ENCODE data around the gene ZC3H7A.

ZC3H7A gene

DNA sequence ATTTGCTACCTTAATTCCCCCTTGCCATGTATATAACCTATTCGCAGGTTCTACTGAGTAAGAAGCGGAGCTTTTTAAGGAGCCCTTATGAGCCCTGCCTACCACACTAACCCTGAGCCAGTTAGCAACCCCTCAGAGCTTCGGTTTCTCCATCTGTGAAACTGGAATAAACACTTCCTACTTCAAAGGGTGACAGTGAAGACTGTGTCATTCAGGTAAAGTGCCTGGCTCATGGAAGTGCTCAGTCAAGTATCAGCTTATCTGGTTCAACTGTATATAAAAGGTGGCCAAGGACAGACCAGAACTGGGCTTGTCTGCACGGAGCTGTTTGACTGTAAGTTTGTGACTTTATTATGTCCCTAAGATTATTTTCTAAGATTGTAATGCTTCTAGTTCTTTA lies 85.4 kb downstream of the ZC3H7A start:
- Histone ChIP-seq H3K27ac (ENCODE audit: low read depth, low read length) (no peak overlapping the region), H3K27me3 (ENCODE audit: control insufficient read depth in 1 of 2, insufficient read depth in 2 of 2, low read length in 2 of 2) (no peaks in the 10 kb centered on the region), H3K4me3 (ENCODE audit: low read depth in 1 of 2, low read length in 2 of 2) (no peak overlapping the region), H3K9me3 (ENCODE audit: low read length) (no peaks in the 10 kb centered on the region), H3K36me3 (ENCODE audit: insufficient read depth, low read length) (peaks cover 25% of the 10 kb centered on the region), H3K9ac (ENCODE audit: low read length) (no peak overlapping the region), H3K4me1 (ENCODE audit: insufficient read depth, low read length) (peaks cover 19% of the 10 kb centered on the region)

DNA sequence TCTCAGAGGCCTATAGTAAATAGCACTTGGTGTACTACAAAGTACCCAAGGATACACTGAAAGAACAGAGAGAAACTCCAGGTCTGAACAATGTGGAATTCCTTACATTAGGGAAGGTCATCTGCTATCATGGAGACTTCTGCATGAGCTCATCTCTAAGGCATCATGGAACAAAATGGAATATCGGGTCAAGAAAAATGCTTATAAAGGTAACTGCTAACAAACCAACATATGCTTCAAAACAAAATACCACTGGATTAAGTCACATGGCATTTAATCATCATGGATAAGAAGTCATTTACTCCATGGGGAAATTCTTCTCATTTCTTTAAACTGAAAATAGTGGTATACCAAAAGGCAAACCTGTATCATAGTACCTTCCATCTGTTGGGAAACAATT lies 88.6 kb downstream of the ZC3H7A start:
- no peaks in the 10 kb centered on the region for H3K27me3 ChIP-seq (ENCODE audit: control insufficient read depth in 1 of 2, insufficient read depth in 2 of 2, low read length in 2 of 2)
- H3K4me1 ChIP-seq (ENCODE audit: insufficient read depth, low read length) = peaks cover 13% of the 10 kb centered on the region
- H3K9me3 ChIP-seq (ENCODE audit: low read length) = no peaks in the 10 kb centered on the region
- H3K4me3 ChIP-seq (ENCODE audit: low read depth in 1 of 2, low read length in 2 of 2) = no peak overlapping the region
- H3K36me3 ChIP-seq (ENCODE audit: insufficient read depth, low read length) = peaks cover 19% of the 10 kb centered on the region
- H3K27ac ChIP-seq (ENCODE audit: low read depth, low read length) = no peak overlapping the region
- no peak overlapping the region for H3K9ac ChIP-seq (ENCODE audit: low read length)

DNA sequence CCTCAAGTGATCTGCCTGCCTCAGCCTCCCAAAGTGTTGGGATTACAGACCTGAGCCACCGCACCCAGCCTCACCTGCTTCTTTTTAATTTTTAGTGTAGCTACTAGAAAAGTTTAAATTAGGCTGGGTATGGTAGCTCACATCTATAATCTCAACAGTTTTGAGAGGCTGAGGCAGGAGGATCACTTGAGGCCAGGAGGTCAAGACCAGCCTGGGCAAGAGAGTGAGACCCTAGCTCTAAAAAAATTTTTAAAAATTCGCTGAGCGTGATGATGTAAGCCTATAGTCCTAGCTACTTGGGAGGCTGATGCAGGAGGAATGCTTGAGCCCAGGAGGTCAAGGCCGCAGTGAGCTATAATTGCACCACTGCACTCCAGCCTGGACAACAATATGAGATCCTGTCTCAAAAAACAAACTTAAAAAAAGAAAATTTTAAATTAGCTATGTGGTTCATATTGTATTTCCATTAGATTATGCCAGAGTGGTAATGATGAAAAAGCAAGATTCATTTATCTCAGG lies 89.3 kb downstream of the ZC3H7A start:
- Histone ChIP-seq H3K27ac (ENCODE audit: low read depth, low read length) (no peak overlapping the region), H3K9me3 (ENCODE audit: low read length) (no peaks in the 10 kb centered on the region), H3K36me3 (ENCODE audit: insufficient read depth, low read length) (peaks cover 18% of the 10 kb centered on the region), H3K27me3 (ENCODE audit: control insufficient read depth in 1 of 2, insufficient read depth in 2 of 2, low read length in 2 of 2) (no peaks in the 10 kb centered on the region), H3K4me1 (ENCODE audit: insufficient read depth, low read length) (peaks cover 13% of the 10 kb centered on the region), H3K9ac (ENCODE audit: low read length) (no peak overlapping the region), H3K4me3 (ENCODE audit: low read depth in 1 of 2, low read length in 2 of 2) (no peak overlapping the region)

DNA sequence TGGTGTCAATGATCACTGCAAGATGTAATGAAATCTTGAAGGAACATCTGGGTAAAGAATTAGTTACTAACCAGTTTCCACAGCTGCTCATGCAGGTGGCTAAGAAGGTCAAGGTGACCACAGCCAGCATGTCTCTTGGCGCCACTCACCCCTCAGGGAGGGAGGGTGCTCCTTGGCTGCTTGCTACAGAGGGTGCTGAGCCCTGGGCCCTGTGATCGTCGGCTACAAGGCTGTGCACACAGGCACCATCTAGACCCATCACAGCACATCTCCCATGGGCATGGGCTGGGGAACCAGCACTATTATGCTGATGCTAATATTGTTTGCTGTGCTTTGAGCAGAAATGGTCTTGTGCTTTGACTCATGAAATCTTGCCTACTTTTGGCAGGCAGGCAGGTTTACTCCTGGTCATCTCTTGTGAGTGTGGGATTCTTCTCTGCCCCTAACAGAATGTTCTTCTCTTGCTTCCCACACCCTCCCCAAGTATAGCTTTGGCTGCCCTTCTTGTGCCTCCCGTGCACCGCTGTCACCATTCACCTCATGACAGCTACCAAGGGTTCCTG lies 90.8 kb downstream of the ZC3H7A start:
- Histone ChIP-seq H3K9ac (ENCODE audit: low read length) (no peak overlapping the region), H3K4me1 (ENCODE audit: insufficient read depth, low read length) (peaks cover 13% of the 10 kb centered on the region), H3K27ac (ENCODE audit: low read depth, low read length) (no peak overlapping the region), H3K27me3 (ENCODE audit: control insufficient read depth in 1 of 2, insufficient read depth in 2 of 2, low read length in 2 of 2) (no peaks in the 10 kb centered on the region), H3K4me3 (ENCODE audit: low read depth in 1 of 2, low read length in 2 of 2) (no peak overlapping the region), H3K36me3 (ENCODE audit: insufficient read depth, low read length) (peaks cover 9% of the 10 kb centered on the region), H3K9me3 (ENCODE audit: low read length) (no peaks in the 10 kb centered on the region)

DNA sequence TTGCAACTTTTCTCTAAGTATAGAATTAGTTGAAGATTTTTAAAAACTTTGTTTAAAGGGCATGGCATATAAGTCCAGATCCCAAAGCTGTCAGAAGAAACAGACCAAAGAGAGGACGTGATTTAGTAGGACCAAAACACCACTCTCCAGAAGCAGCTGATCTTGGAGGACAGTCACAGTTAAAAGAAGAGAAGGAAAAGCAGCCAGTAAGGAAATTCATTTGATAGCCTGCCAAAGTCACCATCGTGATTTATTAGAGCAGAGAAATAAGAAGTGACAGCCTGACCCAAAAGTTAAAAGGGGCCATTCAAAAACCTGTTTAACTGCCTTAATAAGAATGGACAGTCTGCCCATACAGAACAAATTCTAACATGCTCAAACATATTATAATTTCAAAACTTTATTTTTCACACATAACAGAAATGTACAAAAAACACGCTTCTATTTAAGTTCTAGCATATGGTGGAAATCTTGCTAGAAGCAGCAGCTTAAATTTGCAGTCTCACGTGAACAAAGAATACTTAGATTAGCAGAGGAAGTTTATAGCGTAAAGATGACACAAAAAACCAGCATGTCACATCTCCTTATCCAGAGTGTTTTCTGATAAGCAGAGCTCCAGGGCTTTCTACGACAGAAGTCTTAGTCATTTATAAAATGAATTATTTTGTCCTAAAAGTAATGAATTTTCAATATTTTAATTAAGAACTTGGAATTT lies 91.6 kb downstream of the ZC3H7A start:
- Histone ChIP-seq H3K27me3 (ENCODE audit: control insufficient read depth in 1 of 2, insufficient read depth in 2 of 2, low read length in 2 of 2) (no peaks in the 10 kb centered on the region), H3K36me3 (ENCODE audit: insufficient read depth, low read length) (peaks cover 8% of the 10 kb centered on the region), H3K4me3 (ENCODE audit: low read depth in 1 of 2, low read length in 2 of 2) (no peak overlapping the region), H3K27ac (ENCODE audit: low read depth, low read length) (no peak overlapping the region), H3K4me1 (ENCODE audit: insufficient read depth, low read length) (peaks cover 13% of the 10 kb centered on the region), H3K9me3 (ENCODE audit: low read length) (no peaks in the 10 kb centered on the region), H3K9ac (ENCODE audit: low read length) (no peak overlapping the region)
